ENCODE data around the gene RAI14. TPM values are rescaled to one million over a fixed set of nuclear protein-coding genes. Genes with fewer than 3 reads are reported as not detected.

RAI14 gene
- 48.4 and 57.3 TPM in 2 replicates for total RNA-seq (2014; rRNA removed; shearing (Covaris generic))
- 99.5 and 135 TPM in 2 replicates for polyA plus RNA-seq (2015; cell fraction: cytosol; rRNA removed)
- 113 and 114 TPM in 2 replicates for polyA plus RNA-seq (2015; cell fraction: nucleus; rRNA removed)

DNA sequence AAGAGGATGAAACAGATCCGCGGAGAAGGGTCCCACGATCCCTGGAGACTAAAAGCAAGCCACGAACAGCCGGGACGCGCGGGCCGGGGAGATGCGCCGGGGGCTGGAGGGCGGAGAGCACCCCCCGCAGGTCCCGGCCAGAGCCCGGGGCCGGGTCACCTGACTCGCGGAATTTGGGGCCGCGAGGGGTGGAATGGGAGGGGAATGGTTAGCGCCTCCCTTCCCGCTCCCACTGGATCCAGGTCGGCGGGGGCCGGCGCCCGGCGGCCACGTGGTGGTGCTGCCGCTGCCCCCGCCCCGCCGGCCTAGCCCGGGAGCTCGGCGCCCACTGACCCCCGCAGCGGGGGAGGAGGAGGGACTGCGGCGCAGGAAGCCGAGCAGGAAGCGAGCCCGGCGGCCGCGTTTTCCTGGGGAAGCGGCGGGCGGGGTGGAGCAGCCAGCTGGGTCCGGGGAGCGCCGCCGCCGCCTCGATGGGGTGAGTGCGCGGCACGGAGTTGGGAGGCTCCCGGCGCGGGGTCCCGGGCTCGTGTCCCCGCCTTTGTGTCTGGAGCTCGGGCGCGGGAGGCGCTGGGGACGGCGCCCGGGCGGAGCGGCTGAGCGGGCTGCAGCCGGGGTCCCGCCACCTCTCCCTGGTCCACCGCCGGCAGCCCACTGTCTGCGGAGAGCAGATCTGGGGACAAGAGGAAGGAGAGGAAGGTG lies at the start of gene RAI14:
TSS of gene RAI14 (plus strand) at position 328 of the 699 bp plus-strand sequence. CDS start 30,592 bp downstream, outside the sequence.
- DNase-seq (ENCODE audit: low read depth), result peak; percentile 84

- no peak for DNase-seq (ENCODE audit: low read depth)
Measured at GRCh38 chr5:34608368-34608767, 47.8 kb upstream of the RAI14 start.

DNA sequence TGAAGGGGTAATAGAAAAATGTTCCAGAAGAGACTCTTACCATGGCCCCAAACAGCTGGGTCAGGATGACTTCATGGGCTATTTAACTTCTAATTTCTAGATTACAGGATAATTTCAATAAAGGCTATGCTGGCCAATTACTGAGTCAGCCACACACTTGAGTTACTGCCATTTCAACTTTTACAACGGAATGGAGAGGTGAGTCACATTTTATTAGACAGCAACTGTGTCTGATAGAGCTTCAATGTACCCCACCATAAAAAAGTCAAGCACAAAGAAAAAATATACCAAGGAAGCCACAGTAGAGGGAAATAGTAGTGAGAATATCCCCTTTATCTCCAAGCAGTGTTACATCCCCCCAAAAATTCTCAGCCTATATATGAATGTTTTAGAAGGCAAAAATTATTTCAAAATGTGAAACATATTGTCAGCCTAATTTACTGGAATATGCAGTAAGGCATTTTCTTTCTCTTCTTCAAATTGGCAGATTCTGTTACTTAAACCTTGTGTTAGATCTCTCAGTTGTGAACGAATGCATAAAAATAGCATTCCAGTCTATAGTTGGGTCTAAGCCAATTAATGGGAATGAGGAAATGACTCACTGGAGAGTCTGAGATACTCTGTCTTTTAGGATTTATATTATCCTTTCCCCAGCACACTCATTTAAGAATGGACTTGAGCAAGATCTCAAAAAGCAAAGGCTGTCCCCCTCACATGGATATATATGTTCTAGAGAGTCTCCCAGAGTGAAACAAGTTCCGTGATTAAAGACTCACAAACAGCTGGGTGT lies 47.1 kb upstream of the RAI14 start:
- DNase-seq (ENCODE audit: low read depth), result peak; percentile 88

DNA sequence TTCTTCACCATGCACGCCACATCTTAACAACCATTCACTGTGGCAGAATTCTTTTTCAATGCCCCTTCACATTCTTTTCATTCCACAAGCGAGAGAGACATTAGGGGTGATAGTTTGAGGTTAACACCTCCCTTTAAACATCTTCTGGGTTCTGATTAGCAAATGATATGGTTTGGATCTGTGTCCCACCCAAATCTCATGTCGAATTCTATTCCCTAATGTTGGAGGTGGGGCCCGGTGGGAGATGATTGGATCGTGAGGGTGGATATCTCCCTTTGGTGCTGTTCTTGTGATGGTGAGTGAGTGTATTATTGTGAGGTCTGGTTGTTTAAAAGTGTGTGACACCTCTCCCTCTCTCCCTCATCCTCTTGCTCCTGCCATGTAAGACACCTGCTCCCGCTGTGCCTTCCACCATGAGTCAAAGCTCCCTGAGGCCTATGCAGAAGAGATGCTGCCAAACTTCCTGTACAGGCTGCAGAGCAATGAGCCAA lies 46.1 kb upstream of the RAI14 start:
- DNase-seq (ENCODE audit: low read depth), result peak; percentile 25

DNA sequence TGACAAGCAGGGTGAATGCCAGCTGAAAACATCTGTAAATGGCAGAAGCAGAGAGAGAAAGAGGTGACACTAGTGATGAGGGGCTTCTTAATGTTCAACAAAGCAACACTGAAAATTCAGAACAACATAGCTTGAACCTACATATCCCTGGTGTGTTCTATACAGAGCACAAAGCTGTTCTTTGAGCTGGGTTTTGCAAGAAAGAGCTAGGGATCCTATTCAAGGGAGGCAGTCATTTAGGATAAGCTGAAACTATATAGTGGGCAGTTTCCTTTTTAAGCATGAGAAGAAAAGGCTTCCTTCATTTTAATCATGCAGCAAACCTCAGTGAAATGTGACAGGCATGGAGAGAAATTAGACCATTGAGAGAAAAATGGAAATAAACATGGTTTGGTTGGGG lies 45.6 kb upstream of the RAI14 start:
- DNase-seq (ENCODE audit: low read depth), result no peak

GRCh38 chr5:34611464-34612415 lies 44.4 kb upstream of the RAI14 start:
- no peak for DNase-seq (ENCODE audit: low read depth)

GRCh38 chr5:34616651-34617050 lies 39.5 kb upstream of the RAI14 start:
- DNase-seq (ENCODE audit: low read depth), result no peak

DNA sequence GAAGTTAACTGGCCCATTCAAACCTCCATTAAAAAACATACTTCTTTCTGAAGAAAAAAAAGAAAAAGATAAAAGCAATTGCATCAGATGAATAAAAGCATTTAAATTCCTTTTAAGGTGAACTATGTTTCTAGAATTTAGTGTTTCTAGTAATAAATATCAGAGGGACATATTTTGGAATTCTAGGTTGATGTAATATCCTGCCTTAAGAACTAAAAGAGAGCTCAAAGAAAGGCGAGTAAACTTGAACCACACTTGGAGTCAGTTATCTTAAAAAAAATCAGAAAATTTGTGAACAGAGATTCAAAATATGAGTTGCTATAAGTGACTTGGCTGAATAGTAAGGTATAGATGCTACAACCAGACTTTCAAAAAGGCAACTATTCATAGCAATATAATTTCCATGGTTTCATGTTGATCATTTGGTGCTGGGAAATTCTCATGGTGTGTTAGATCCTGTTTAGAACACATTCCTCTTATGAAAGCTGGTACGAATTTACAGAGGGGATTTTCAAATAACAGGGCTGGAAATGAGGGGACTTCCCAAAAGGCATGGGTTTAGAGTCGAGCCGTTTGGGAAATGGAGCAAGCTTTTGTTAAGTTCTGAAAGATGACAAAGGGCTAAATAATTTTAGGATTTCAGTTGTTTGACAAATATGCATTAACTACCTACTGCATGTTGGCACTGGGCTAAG lies 37.6 kb upstream of the RAI14 start:
- DNase-seq (ENCODE audit: low read depth), result no peak

DNA sequence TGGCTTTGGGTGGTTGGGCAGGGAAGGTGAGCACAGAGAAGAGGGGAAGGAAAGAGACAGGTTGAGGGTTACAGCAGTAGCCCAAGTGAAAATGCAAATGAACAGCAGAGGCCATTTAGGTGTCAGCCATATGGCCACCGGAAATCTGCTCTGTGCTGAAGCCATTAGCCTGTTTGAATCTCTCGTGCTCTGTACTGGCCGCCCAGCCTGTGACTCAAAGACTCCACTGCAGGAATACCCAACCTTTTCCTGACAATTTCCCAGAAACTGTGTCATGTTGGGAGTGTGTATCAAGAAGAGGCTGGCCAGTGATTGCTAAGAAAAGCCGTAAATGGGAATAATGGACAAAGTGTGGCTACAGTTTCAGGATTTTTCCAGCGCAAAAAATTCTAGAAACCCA lies 35.9 kb upstream of the RAI14 start:
- no peak for DNase-seq (ENCODE audit: low read depth)

GRCh38 chr5:34621277-34622097 lies 34.6 kb upstream of the RAI14 start:
- no peak for DNase-seq (ENCODE audit: low read depth)

GRCh38 chr5:34622098-34622400 lies 34.1 kb upstream of the RAI14 start:
- DNase-seq (ENCODE audit: low read depth), result no peak

GRCh38 chr5:34624691-34625090 lies 31.4 kb upstream of the RAI14 start:
- DNase-seq (ENCODE audit: low read depth), result no peak

DNA sequence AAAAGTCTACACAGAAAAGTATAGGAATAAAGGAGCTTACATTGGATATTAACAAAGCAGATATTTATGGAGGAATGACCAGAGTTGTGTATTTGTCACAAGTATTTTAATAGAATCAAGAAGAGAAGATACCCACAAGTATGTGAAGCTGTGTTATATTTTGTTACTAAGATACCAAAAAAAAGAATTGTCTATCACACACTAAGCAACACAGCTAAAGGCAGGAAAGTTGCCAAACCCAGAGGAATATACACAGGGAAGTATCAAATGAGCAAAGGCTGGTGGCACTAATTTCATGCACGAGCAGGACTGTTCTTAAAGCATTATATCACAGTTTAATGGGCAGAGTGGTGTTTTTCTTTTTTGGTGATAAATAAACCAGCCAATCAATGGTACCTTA lies 30.9 kb upstream of the RAI14 start:
- DNase-seq (ENCODE audit: low read depth), result no peak

DNA sequence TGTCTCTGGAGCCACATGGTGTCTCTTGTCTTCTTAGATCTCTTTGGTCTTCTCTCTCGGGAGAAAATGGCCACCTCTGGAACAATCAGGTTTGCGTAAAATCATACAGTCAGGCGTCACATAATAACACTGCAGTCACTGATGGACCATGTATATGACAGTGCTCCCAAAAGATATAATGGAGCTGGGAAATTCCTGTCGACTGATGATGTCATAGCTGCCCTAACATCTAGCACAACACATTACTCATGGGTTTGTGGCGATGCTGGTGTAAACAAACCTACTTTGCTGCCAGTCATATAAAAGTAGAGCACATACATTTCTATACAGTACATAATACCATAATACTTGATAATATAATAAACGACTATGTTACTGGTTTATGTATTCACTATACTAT lies 30.1 kb upstream of the RAI14 start:
- DNase-seq (ENCODE audit: low read depth), result peak; percentile 46

GRCh38 chr5:34626751-34627150 lies 29.4 kb upstream of the RAI14 start:
- no peak for DNase-seq (ENCODE audit: low read depth)

DNA sequence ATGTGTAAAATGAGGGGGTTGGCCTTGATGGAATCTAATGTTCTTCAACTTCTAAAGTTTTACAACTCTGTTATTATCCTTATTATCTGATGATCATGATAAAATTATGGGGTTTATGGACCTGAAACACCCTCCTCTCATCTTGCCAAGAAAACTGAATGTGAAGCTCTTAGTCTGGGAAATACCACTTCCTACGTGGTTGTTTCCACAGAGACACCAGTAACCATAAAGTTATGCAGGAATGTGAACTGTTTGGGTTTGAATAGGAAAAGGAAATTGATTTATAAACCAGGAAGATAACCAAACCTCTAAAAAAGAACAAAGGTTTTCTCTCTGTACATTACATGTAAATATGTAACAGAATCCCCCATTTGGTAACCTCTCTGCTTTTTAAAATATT lies 28.3 kb upstream of the RAI14 start:
- peak; percentile 65 for DNase-seq (ENCODE audit: low read depth)

GRCh38 chr5:34628373-34628772 lies 27.8 kb upstream of the RAI14 start:
- DNase-seq (ENCODE audit: low read depth), result no peak

- no peak for DNase-seq (ENCODE audit: low read depth)
Measured at GRCh38 chr5:34630596-34630995, 25.5 kb upstream of the RAI14 start.

- no peak for DNase-seq (ENCODE audit: low read depth)
Measured at GRCh38 chr5:34632807-34633422, 23.2 kb upstream of the RAI14 start.
